Pons (tissue), 1 donor: ENCODE results near the gene HAND2.

Experiments used
- DNase-seq: peaks from one replicate; pipeline ENCODE4 v3.0.0-alpha.2; 2016; ENCODE audit warnings: low spot score

Gene HAND2

DNA sequence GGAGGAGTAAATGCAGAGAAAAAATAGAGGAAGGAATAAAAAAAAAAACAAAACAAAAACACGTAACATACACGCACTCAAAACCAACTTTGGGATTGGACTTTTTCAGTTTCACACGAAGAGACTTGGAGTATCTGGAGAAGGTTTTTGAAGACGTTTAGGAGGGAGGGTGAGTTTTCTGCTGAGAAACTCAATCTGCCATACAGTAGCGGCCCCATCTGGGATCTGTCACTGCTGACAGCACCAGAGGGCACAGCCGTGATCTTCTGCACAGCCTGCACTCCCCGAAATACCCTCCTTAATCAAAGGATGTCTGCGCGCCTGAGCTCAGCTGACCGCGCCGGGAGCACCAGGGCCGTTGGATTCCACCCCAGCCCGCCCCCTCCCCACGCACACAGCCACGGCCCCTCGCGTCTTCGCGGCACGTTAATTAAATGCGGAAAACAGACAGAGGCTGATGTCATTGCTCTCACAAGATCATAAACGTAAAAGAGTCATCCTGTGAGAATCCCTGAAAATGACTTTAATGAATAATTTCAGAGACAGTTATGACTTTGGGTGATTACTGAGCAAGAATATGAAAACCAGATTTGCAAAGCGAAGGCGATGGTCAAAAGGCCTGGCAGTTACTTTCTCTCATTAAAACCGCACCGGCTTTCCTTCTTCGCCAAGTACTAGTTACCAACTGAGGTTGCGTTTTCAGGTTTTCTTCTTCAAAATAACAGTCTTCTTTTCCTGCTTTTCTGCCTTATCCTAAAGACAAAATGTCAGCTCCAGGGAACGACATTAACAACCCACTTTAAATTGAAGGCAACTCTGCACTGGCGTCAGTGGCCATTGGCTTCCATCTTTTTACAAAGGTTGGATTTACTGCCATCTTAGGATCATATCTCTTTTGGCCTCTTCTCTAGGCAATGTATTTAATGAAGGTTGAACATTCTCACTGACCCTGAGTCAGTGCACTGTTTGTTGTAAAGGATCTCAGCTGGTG, 10.6 kb downstream of the HAND2 start:
- no peak for DNase-seq

GRCh38 chr4:173518425-173519102, 11.5 kb downstream of the HAND2 start:
- no peak for DNase-seq

DNA sequence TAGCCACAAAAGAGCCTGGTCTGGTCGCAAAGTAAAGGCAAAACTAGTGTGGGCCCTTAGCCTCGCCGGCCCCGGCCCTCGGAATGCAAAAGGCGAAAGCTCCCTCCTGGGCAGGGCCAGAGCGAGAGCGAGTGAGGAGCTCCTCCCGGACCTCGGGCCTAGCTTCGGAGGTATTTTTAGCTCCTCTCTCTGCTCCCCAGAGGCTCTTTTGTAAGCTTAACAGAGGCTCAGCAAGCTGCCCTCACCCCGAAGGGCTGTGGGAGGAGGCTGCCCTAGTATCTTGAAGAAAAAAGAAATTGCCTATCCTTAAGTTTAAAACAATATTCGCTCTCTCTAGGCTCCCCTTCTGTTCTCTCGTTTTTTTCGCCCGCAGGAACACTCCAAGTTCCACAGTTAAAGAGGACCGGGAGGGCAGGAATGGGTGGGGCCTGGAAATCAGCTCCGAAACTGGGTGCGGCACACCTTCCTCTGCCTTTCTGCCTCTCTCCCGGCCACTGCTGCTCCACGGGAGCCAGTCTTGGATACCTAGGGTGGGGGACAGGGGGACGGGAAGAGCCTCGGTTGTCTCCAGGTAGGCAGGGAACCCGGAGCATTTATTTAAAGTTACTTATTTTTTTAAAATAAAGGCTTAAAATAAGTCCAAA, 12.1 kb downstream of the HAND2 start:
- DNase-seq: no peak

- DNase-seq: no peak
These were observed 13.2 kb downstream of the HAND2 start for GRCh38 chr4:173516621-173517524.

DNA sequence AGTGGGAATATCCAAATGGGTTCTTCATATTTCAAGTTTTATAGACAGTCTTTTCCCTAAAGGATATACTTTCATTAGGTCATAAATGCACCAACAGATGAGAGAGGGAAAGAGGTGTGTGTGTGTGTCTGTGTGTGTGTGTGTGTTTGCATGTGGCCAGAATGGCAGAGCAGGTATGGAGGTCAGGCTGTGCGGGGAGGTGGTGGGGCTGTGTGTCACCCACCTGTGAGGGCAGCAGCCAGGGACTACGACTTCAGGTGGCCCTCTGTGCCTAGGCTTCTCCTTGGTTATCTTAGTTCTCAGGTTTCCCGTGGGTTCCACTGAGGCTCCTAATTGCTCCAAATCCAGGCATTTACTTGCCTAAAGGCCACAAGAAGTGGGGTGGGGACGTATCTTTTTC, 14.6 kb downstream of the HAND2 start:
- DNase-seq: no peak

DNA sequence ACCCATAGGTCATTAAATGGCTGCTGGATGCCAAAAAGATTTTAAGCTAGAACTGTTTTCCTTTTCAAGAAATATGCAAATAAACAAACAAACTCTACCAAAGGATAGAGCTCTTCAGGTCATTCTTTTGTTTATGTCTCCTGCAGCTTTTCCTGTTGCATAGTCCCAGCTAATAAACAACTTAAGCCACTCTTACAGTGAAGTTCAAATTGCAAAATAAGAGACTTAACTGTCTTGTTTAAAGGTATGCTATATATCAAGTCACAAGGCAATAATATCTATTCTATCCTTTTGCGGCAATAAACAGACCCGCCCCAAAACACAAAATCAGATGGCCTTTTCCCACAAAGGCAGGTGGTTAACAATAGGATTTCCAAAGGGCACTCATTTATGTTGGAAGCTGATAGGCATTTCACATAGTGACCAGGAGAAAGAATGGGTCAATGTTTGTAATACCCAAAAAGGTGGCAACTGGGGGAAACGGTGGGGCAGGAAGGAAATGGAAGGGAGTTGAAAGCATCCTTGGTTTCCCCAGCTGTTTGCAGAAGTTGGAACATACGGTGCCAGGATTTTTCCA, 15.3 kb downstream of the HAND2 start:
- DNase-seq: no peak

GRCh38 chr4:173513651-173514050, 16.4 kb downstream of the HAND2 start:
- no peak for DNase-seq

DNA sequence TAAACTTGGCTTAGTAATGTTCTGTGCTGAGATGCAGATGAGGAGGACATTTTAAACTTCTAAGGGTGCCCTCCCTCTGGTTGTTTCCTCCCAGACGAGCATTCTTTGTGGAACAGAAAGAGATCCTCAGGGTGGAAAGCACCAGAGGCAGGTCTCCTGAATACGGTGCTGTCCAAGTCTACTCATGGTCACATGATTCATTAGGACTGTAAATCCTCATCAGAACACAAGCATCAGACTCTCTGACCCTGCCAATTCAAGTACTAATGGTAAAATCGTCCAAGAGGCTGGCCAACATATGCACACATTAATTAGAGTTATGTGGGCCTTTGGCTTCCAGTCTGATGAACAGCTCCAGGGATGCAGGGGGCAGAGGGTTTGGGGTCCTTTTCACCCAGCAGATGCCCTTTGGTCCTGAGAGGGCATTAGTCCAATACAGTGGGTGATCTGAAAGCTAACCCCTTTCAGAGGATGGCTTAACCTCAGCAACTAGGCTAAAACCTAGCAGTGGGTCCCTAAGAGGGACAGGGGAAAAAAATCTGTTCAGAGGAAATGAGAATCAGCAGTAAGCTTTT, 18.2 kb downstream of the HAND2 start:
- no peak for DNase-seq

- no peak for DNase-seq
These were observed 20.7 kb downstream of the HAND2 start for GRCh38 chr4:173509036-173510001.

DNA sequence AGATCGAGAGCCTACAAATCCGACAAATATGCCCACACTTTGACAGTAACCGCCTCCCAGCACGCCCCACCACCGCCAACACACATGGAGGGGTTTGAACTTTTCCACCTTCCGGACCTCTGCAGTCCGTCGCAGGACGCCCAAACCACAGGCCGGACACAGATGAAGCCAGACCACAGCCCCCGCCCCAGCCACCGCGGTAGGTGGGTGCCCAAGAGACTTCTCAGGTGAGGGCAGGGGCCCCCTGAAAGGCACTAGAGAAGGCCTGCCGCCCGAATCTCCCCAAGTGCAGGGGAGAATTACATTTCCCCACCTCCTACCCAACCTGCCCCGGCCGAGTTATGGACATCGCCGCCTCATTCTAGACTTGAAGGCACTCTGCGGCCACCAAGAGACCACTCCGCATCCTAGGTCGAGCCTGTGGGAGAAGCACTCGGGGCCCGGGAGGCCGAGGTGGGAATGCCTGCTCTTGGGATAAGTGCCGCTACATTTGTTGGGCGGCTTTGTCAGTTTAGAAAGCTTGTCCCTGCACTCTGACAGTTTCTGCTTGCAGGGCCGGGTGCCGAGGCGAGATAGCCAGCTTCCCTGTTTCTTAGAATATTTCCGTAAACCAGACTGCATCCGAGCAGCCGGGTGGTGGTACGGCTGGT, 21.5 kb downstream of the HAND2 start:
- DNase-seq: no peak

DNA sequence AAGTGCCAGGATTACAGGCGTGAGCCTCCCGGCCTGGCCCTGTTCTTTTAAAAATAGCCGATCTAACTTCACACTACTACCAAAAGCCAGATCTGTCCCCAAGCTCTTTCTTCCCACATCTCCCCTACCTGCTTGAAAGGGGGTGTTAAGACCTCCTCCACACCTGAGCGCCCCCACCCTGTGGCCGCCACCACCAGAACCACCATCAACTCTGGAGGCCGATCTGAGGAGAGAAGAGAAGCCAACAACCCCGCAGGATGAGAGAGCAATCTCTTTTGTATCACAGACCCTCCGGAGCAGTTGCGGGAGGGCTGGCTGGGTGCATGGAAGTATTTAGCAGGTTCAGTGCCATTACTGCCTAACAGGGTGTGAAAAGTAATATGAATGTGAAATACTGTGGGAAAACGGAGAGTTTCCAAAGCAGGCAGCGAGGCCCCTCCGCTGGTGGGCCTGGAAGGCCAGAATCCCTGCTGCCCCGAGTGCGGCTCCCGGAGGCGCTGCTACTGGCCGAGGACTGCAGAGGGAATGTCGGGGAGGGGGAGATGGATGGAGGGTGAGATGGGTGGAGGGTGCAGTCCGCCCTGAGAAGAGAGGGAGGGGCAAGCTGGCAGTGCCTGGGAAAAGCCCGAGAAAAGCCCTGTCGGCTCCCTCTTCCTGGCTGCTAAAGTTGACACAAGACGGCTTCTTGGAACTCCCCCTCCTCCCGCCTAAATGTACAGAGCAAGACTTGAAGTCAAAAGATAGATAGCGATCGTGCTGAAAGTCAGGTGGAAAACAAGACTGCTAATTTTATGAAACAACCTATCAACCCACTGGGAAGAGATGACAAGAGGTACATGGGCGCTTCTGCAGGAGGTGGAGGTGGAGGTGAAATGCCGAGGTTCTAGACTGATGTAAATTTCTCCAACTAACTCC, 22.3 kb downstream of the HAND2 start:
- DNase-seq: no peak

DNA sequence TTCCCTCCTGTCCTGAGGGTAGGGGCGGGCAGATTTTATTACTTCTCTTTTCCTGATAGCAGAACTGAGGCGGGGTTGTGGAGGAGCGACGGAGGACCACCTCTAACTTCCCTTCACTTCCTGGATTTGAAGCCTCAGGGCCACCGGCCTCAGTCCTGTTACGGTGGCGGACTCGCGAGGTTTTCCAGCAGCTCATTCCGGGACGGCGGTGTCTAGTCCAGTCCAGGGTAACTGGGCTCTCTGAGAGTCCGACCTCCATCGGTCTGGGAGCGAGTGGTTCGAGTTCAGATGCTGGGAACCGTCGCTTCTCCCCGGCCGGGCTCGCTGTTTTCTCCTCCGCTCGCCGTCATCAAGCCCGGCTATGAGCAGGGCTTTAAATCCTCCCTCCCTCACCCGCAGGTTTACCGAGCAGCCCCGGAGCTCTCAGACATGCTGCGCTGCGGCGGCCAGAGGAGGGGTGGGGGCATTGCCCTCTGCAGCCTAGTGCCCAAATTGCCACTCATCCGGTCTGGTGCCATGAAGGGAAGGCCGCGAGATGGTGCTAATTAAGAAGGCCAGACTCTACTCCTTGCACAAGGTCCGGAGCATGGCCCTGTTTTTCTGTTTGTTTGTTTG, 23.3 kb downstream of the HAND2 start:
- DNase-seq: no peak

GRCh38 chr4:173505924-173506518, 24.0 kb downstream of the HAND2 start:
- peak; percentile 42 for DNase-seq

GRCh38 chr4:173504181-173504503, 25.9 kb downstream of the HAND2 start:
- DNase-seq: no peak

DNA sequence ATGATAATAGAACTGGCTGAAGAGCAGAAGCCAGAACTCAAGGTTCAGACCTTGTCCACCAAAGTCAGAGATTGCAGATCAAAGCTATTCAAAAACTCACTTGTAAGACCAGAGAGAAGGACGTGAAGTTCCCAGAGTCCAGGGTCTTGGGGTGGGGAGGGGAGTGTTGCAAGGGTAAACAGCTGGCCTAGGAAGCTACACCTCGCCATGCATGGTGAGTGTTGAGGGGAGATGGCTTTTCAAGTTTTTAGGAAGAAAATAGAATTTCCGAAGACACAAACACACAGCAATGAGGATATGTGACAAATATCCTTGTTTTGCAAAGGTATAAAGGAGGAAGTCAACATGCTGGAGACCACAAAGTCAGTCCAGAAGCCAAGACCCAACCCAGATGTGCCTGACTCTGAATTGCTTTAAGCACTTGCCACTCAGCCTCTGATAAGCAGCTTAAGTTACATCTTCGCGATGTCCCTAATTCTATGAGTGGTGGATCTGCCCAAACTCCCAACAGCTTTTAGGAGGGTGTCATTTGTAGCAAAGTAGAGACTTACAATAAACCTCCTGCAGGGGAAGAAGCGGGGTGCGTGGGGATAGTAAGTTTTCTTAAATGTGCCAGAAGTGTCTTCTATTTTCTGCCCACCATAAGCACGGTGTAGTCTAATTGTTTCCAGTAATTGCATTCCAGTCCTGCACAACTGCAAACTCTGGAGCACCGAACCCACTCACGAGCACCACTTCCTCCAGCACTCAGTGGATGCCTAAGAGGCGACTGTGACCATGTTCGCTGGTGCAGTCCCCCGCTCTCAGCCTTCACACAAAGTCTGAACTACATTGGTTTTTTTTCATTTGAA, 26.5 kb downstream of the HAND2 start:
- DNase-seq: no peak

DNA sequence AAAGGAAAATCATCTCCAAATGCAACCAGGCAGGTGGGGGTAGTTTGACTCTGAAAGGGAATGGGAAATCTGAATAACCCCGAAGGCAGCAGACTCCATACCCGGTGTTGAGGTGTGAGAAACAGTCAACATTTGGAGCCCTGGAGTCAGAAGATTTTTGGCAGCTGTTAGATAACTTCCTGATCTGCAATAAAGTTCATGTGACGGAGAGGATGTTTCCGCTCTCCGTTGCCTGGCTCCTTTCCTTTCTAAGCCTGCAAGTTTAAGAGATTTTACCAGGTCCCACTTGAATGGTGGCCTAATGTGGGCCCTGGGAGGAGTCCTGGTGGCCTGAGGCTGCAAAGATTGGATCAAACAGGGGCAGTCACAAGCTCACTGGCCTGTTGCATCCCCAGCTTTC, 27.7 kb downstream of the HAND2 start:
- no peak for DNase-seq
